ENCODE measurements around the gene C6. TPM values are rescaled to one million over a fixed set of nuclear protein-coding genes. Genes with fewer than 3 reads are reported as not detected.

The C6 gene
- total and polyA plus RNA-seq, 10 of the 15 experiments (the other 5 are each of a cell fraction or from before 2014, with no cell fraction given), result 0.31 TPM; not detected in 9

DNA sequence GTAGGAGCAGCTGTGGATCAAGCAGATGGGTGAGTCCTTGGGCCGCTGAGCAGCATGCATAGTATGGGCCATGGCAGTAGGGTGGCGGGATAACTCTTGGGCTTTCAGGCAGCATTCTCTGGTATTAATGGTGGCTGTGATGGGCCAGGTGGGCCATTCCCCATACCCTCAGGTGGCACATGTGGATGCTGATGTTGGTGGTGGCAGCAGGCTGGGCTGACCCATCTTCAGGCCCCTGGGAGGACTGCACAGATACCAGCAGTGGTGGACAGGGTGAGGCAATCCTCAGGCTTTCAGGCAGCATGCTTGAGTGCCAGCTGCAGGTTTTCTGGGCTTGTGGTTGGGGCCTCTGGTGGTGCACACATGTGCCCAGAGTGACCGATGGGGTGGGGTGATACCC, 27.1 kb upstream of the C6 start:
- no peak overlapping the region for H3K4me3 ChIP-seq
- H3K79me2 ChIP-seq (ENCODE audit: control insufficient read depth, insufficient read depth, low read length), result no peaks in the 10 kb centered on the region
- TF ChIP-seq PKNOX1 (IDR thresholded peaks at IDR 0.05), result no peak
- TF ChIP-seq, protein P1, sequence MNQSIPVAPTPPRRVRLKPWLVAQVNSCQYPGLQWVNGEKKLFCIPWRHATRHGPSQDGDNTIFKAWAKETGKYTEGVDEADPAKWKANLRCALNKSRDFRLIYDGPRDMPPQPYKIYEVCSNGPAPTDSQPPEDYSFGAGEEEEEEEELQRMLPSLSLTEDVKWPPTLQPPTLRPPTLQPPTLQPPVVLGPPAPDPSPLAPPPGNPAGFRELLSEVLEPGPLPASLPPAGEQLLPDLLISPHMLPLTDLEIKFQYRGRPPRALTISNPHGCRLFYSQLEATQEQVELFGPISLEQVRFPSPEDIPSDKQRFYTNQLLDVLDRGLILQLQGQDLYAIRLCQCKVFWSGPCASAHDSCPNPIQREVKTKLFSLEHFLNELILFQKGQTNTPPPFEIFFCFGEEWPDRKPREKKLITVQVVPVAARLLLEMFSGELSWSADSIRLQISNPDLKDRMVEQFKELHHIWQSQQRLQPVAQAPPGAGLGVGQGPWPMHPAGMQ (IDR thresholded peaks at IDR 0.05; ENCODE audit: borderline replicate concordance), result no peak
- no peak for TF ChIP-seq CREB1 (IDR thresholded peaks at IDR 0.05; ENCODE audit: low read depth)
- TF ChIP-seq EED (IDR thresholded peaks at IDR 0.05; ENCODE audit: low read depth), result no peak
- no peak for TF ChIP-seq ZNF207 (IDR thresholded peaks at IDR 0.05; ENCODE audit: borderline replicate concordance)
- no peak for TF ChIP-seq ZNF622 (IDR thresholded peaks at IDR 0.05)
- TF ChIP-seq GATAD2B (conservative IDR thresholded peaks at IDR 0.05; ENCODE audit: low read depth), result no peak
- TF ChIP-seq SIX5 (IDR thresholded peaks at IDR 0.05; ENCODE audit: low read depth, low read length, severe bottlenecking), result no peak
- no peak for TF ChIP-seq TCF7 (IDR thresholded peaks at IDR 0.05; ENCODE audit: borderline replicate concordance)
- TF ChIP-seq STAT1 (conservative IDR thresholded peaks at IDR 0.05), result no peak
- no peak for TF ChIP-seq HDGF (IDR thresholded peaks at IDR 0.05)
- WGBS (ENCODE audit: insufficient coverage, insufficient replicate concordance, low lambda C conversion rate, missing lambda C conversion rate), result 30% methylated on average over 3 of the region's 3 CpGs
- CTCF ChIA-PET, result no interaction called here
- no peak overlapping the region for H2AFZ ChIP-seq (ENCODE audit: control insufficient read depth, low read depth, low read length)
- RAD21 ChIA-PET (ENCODE audit: unreplicated experiment), result no interaction called here
- H3K4me1 ChIP-seq (ENCODE audit: control insufficient read depth, insufficient read depth, low read length), result no peaks in the 10 kb centered on the region
- POLR2A ChIA-PET, result no interaction called here
- in situ Hi-C loops (cut with MboI) (no loop called here), intact Hi-C loops (cut with micrococcal nuclease; ENCODE audit: unreplicated experiment) (no loop called here)
- no TSS peak for BruUV-seq (replicated peaks)
- DNase-seq (ENCODE audit: low read depth, low spot score), result no peak
- H3K9me3 ChIP-seq (replicated peaks; ENCODE audit: control insufficient read depth, insufficient read depth, low read length), result no peaks in the 10 kb centered on the region
- no peaks in the 10 kb centered on the region for H4K20me1 ChIP-seq (ENCODE audit: control insufficient read depth, insufficient read depth)
- no peaks in the 10 kb centered on the region for H3K27me3 ChIP-seq (replicated peaks in 1 of 2; ENCODE audit: control insufficient read depth in 2 of 2, insufficient read depth in 2 of 2, low read length in 1 of 2)
- no peaks in the 10 kb centered on the region for H3K36me3 ChIP-seq (ENCODE audit: control insufficient read depth in 2 of 2, insufficient read depth in 2 of 2, low read length in 1 of 2)
- SMC1A ChIA-PET (ENCODE audit: uncharacterized antibody, unreplicated experiment), result no interaction called here
- no peak for FAIRE-seq
- H3K9ac ChIP-seq (ENCODE audit: control insufficient read depth, insufficient read depth, low read length), result no peak overlapping the region
- no peak overlapping the region for H3K4me2 ChIP-seq (ENCODE audit: control insufficient read depth, insufficient read depth)
- ATAC-seq, result no peak
- no peak overlapping the region for H3K27ac ChIP-seq (ENCODE audit: control insufficient read depth, insufficient read depth)
